GM12878 (cell line): ENCODE results near the gene ABR.

ENCODE experiments used
- ATF3 ChIP-seq: IDR thresholded peaks from 2 replicates; pipeline ENCODE4 v1.6.1; 2011; ENCODE audit warnings: low read depth, mild to moderate bottlenecking, low read length, moderate library complexity, borderline replicate concordance; ENCODE audit errors: extremely low read depth
- EZH2 ChIP-seq: IDR thresholded peaks from 2 replicates; pipeline ENCODE4 v1.6.1; 2012; ENCODE audit warnings: low read depth, mild to moderate bottlenecking, control low read depth, inconsistent platforms, low read length, borderline replicate concordance; ENCODE audit not compliant: control insufficient read depth
- HDAC2 ChIP-seq: fragments of 200-600 bp; sonication (generic); IDR thresholded peaks from 2 replicates; pipeline ENCODE4 v1.6.1; 2017
- HDGF ChIP-seq: fragments of 450-650 bp; IDR thresholded peaks from 2 replicates; pipeline ENCODE4 v1.6.1; 2016; ENCODE audit warnings: antibody characterized with exemption
- JUNB ChIP-seq: IDR thresholded peaks from 2 replicates; pipeline ENCODE4 v1.6.1; 2016; ENCODE audit warnings: antibody characterized with exemption, mild to moderate bottlenecking
- NFXL1 ChIP-seq: fragments of 450-650 bp; IDR thresholded peaks from 2 replicates; pipeline ENCODE4 v1.6.1; 2017; ENCODE audit warnings: antibody characterized with exemption, mild to moderate bottlenecking, borderline replicate concordance
- POLR2A ChIP-seq: IDR thresholded peaks from 2 replicates; pipeline ENCODE4 v1.6.1; 2011; ENCODE audit warnings: low read depth, mild to moderate bottlenecking, low read length
- RAD21 ChIP-seq: IDR thresholded peaks from 2 replicates; pipeline ENCODE4 v1.6.1; 2011; ENCODE audit warnings: mild to moderate bottlenecking, low read depth, low read length, moderate library complexity; ENCODE audit not compliant: insufficient read depth
- SMAD5 ChIP-seq: IDR thresholded peaks from 2 replicates; pipeline ENCODE4 v1.6.1; 2016; ENCODE audit warnings: antibody characterized with exemption, low read depth
- SMC3 ChIP-seq: IDR thresholded peaks from 2 replicates; pipeline ENCODE4 v1.6.1; 2011; ENCODE audit warnings: low read length, improper control_type of control experiment, borderline replicate concordance
- YY1 ChIP-seq: IDR thresholded peaks from 2 replicates; pipeline ENCODE4 v1.6.1; 2011; ENCODE audit warnings: low read depth, mild to moderate bottlenecking, low read length
- ZSCAN29 ChIP-seq: fragments of 450-650 bp; IDR thresholded peaks from 2 replicates; pipeline ENCODE4 v1.6.1; 2017; ENCODE audit warnings: mild to moderate bottlenecking, moderate library complexity
- TF ChIP-seq, protein P1 (sequence below), 3 experiments: IDR thresholded peaks in 2 of 3; conservative IDR thresholded peaks in 1 of 3; 2 replicates each; pipeline ENCODE4 v1.5.1; 2011; ENCODE audit warnings: low read depth in 3 of 3, low read length in 3 of 3, mild to moderate bottlenecking in 3 of 3, control low read depth in 2 of 3, moderate library complexity in 2 of 3, inconsistent platforms in 1 of 3, mixed read lengths in 1 of 3; ENCODE audit not compliant: control insufficient read depth in 2 of 3, insufficient read depth in 1 of 3; ENCODE audit errors: extremely low read depth in 1 of 3

GRCh38 chr17:967122-967521, 212.7 kb downstream of the ABR start:
- no peak for TF ChIP-seq EZH2
- TF ChIP-seq, protein P1, sequence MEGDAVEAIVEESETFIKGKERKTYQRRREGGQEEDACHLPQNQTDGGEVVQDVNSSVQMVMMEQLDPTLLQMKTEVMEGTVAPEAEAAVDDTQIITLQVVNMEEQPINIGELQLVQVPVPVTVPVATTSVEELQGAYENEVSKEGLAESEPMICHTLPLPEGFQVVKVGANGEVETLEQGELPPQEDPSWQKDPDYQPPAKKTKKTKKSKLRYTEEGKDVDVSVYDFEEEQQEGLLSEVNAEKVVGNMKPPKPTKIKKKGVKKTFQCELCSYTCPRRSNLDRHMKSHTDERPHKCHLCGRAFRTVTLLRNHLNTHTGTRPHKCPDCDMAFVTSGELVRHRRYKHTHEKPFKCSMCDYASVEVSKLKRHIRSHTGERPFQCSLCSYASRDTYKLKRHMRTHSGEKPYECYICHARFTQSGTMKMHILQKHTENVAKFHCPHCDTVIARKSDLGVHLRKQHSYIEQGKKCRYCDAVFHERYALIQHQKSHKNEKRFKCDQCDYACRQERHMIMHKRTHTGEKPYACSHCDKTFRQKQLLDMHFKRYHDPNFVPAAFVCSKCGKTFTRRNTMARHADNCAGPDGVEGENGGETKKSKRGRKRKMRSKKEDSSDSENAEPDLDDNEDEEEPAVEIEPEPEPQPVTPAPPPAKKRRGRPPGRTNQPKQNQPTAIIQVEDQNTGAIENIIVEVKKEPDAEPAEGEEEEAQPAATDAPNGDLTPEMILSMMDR (IDR thresholded peaks at IDR 0.05 in 2 of 3, conservative IDR thresholded peaks at IDR 0.05 in 1 of 3; ENCODE audit: control insufficient read depth in 2 of 3, extremely low read depth in 1 of 3, insufficient read depth in 1 of 3, low read depth in 3 of 3, low read length in 3 of 3): no peak
- TF ChIP-seq POLR2A: no peak
- no peak for TF ChIP-seq NFXL1
- TF ChIP-seq SMAD5: no peak
- no peak for TF ChIP-seq HDAC2
- TF ChIP-seq SMC3: no peak
- no peak for TF ChIP-seq ZSCAN29
- TF ChIP-seq JUNB: no peak
- TF ChIP-seq RAD21: no peak
- TF ChIP-seq ATF3: no peak
- no peak for TF ChIP-seq YY1
- no peak for TF ChIP-seq HDGF
